Stimulated activated CD4-positive, alpha-beta T cell treated with anti-CD3 and anti-CD28 coated beads, Interleukin-1b, Interleukin-23, amount 100 ng/mL, for 48 hours (primary cell): Measurements from ENCODE around the gene C14orf119.

Experiments used
- DNase-seq: peaks from one replicate; pipeline ENCODE4 v3.0.0-alpha.2; 2020

Gene C14orf119

GRCh38 chr14:23095196-23096108, at the start of gene C14orf119:
Gene C14orf119, plus strand, starts transcription at chr14:23095505. Its CDS starts 2,154 bp downstream, at chr14:23097659.
- peak; percentile 99 for DNase-seq

- DNase-seq = no peak
Observed at GRCh38 chr14:23047034-23047634, 48.2 kb upstream of the C14orf119 start.

- no peak for DNase-seq
Observed at GRCh38 chr14:23047751-23048693, 47.3 kb upstream of the C14orf119 start.

- DNase-seq = no peak
Observed at GRCh38 chr14:23049011-23049410, 46.3 kb upstream of the C14orf119 start.

- no peak for DNase-seq
Observed at GRCh38 chr14:23051141-23052057, 43.9 kb upstream of the C14orf119 start.

GRCh38 chr14:23052182-23052623, 43.1 kb upstream of the C14orf119 start:
- no peak for DNase-seq

GRCh38 chr14:23052671-23053070, 42.6 kb upstream of the C14orf119 start:
- DNase-seq = no peak

- DNase-seq = no peak
Observed at GRCh38 chr14:23053426-23053825, 41.9 kb upstream of the C14orf119 start.

GRCh38 chr14:23054000-23054811, 41.1 kb upstream of the C14orf119 start:
- peak; percentile 23 for DNase-seq

GRCh38 chr14:23055147-23055550, 40.2 kb upstream of the C14orf119 start:
- no peak for DNase-seq

GRCh38 chr14:23055621-23056144, 39.6 kb upstream of the C14orf119 start:
- no peak for DNase-seq

GRCh38 chr14:23056145-23056955, 39.0 kb upstream of the C14orf119 start:
- DNase-seq = peak; percentile 60

GRCh38 chr14:23056956-23057756, 38.1 kb upstream of the C14orf119 start, which contains the start of gene CDH24:
Gene CDH24, minus strand, starts transcription at chr14:23057520. Its CDS starts 1,787 bp downstream, at chr14:23055733.
- peak; percentile 64 for DNase-seq

- peak; percentile 85 for DNase-seq
Observed at GRCh38 chr14:23057757-23058653, 37.3 kb upstream of the C14orf119 start.

GRCh38 chr14:23058654-23059504, 36.4 kb upstream of the C14orf119 start:
- no peak for DNase-seq

GRCh38 chr14:23060536-23061260, 34.6 kb upstream of the C14orf119 start:
- DNase-seq = no peak
